GM12892 (cell line): ENCODE results near the gene NPEPL1.

ENCODE experiments used
- POLR2A ChIP-seq: IDR thresholded peaks from 2 replicates; pipeline ENCODE4 v1.6.1; 2011; ENCODE audit warnings: low read depth, low read length, control low read depth
- POLR2AphosphoS5 ChIP-seq: IDR thresholded peaks from 2 replicates; pipeline ENCODE4 v1.6.1; 2011; ENCODE audit warnings: low read depth, low read length, control low read depth
- TAF1 ChIP-seq: IDR thresholded peaks from 2 replicates; pipeline ENCODE4 v1.6.1; 2011; ENCODE audit warnings: low read depth, mild to moderate bottlenecking, control low read depth, low read length, borderline replicate concordance

DNA sequence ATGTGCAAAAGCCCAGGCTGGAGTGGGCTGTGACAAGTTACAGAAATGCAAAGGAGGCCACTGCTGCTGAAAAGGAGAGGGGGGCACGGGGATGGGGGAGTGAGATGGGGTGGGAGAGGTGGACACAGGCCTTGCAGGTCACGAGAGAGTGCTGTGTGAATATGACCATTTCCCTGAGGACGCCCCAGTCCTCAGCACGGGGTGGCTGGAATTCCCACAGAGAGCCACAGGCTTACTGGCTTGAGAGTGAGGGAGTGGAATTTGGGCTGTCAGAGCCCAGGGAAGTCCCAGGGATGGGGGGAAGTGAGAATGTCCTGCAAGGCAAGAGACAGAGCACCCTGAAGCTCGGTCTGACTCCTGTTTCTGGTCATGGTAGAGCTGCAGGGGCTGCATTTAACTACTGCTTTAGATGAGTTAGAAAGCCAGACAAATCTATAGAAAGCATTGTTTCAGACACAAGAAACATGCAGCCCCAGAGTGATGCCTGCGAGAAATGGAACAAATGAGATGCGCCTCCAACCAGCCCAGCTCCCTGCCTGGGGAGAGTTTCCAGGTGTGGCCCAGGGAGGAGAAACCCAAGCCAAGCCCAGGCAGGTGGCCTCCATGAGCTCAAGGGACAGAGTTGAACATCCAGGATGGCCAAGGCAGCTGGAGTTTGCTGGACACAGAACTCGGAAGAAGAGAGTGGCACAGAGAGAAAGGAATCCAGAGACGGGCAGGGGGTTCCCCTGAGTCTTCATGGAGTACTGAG, 30.5 kb downstream of the NPEPL1 start:
- no peak for TF ChIP-seq POLR2AphosphoS5
- TF ChIP-seq POLR2A: no peak
- no peak for TF ChIP-seq TAF1
